ENCODE data around the gene TGFB1.

GRCh38 chr19:41352609-41353465, 885 bp downstream of the TGFB1 start:
- no peak for TF ChIP-seq SP1 (IDR thresholded peaks at IDR 0.05; ENCODE audit: low read depth)
- TF ChIP-seq CTCF (IDR thresholded peaks at IDR 0.05 in 2 of 3, conservative IDR thresholded peaks at IDR 0.05 in 1 of 3; ENCODE audit: borderline replicate concordance in 1 of 3, insufficient read depth in 1 of 3, low read depth in 2 of 3, low read length in 2 of 3) = peak; percentile 26 to 55 (median 48); a peak in 4 of 6 replicates
- TF ChIP-seq ELF1 (IDR thresholded peaks at IDR 0.05; ENCODE audit: borderline replicate concordance, low read depth) = no peak
- TF ChIP-seq YY1 (IDR thresholded peaks at IDR 0.05; ENCODE audit: extremely low read depth, insufficient replicate concordance, low read depth, low read length) = no peak
